Middle frontal gyrus (tissue), 1 donor: ENCODE results near the gene SUN2.
A peak's percentile ranks its signal among the peaks of the same experiment; 100 is the strongest.

ENCODE experiments used
- DNase-seq: peaks from one replicate; pipeline ENCODE4 v3.0.0-alpha.2; 2015; ENCODE audit warnings: low spot score; ENCODE audit errors: extremely low spot score

SUN2 gene

GRCh38 chr22:38735465-38736256 lies 20.1 kb downstream of the SUN2 start:
- DNase-seq: no peak

GRCh38 chr22:38735126-38735464 lies 20.7 kb downstream of the SUN2 start:
- no peak for DNase-seq

- DNase-seq: no peak
Measured at GRCh38 chr22:38734421-38735100, 21.2 kb downstream of the SUN2 start.

GRCh38 chr22:38733724-38734381 lies 21.9 kb downstream of the SUN2 start:
- DNase-seq: peak; percentile 68

GRCh38 chr22:38733329-38733723 lies 22.5 kb downstream of the SUN2 start:
- no peak for DNase-seq

GRCh38 chr22:38732251-38732815 lies 23.5 kb downstream of the SUN2 start:
- DNase-seq: no peak

- no peak for DNase-seq
Measured at GRCh38 chr22:38731703-38732161, 24.1 kb downstream of the SUN2 start.

GRCh38 chr22:38730411-38730871 lies 25.4 kb downstream of the SUN2 start:
- DNase-seq: no peak

- no peak for DNase-seq
Measured at GRCh38 chr22:38729946-38730345, 25.9 kb downstream of the SUN2 start.

GRCh38 chr22:38728871-38729796 lies 26.7 kb downstream of the SUN2 start:
- no peak for DNase-seq

GRCh38 chr22:38727530-38728451 lies 28.0 kb downstream of the SUN2 start:
- DNase-seq: no peak

GRCh38 chr22:38727123-38727522 lies 28.7 kb downstream of the SUN2 start:
- no peak for DNase-seq

- no peak for DNase-seq
Measured at GRCh38 chr22:38725900-38726655, 29.7 kb downstream of the SUN2 start.

- DNase-seq: no peak
Measured at GRCh38 chr22:38724926-38725571, 30.7 kb downstream of the SUN2 start.

GRCh38 chr22:38724176-38724575 lies 31.6 kb downstream of the SUN2 start:
- DNase-seq: no peak

- no peak for DNase-seq
Measured at GRCh38 chr22:38721551-38721950, 34.2 kb downstream of the SUN2 start.

GRCh38 chr22:38720350-38720749 lies 35.4 kb downstream of the SUN2 start:
- DNase-seq: no peak

GRCh38 chr22:38719196-38719595 lies 36.6 kb downstream of the SUN2 start:
- no peak for DNase-seq
